Type B pancreatic cell (in vitro differentiated cells): ENCODE results near the gene F10. TPM values are rescaled to one million over a fixed set of nuclear protein-coding genes. Genes with fewer than 3 reads are reported as not detected.
A peak's percentile ranks its signal among the peaks of the same experiment; 100 is the strongest.

Experiments
- DNase-seq: peaks from one replicate; pipeline ENCODE4 v3.0.0; 2021; ENCODE audit warnings: mixed read lengths; ENCODE audit not compliant: unreplicated experiment; ENCODE audit errors: extremely low spot score
- H3K27ac Mint-ChIP-seq: 2 replicates; pipeline ENCODE4 v1.8.0; 2021; ENCODE audit warnings: mild to moderate bottlenecking, mixed read lengths
- H3K27me3 Mint-ChIP-seq: 2 replicates; pipeline ENCODE4 v1.8.0; 2021; ENCODE audit warnings: mixed read lengths
- H3K36me3 Mint-ChIP-seq: 2 replicates; pipeline ENCODE4 v1.8.0; 2021; ENCODE audit warnings: mixed read lengths
- H3K4me1 Mint-ChIP-seq: one replicate; pipeline ENCODE4 v1.8.0; 2021; ENCODE audit warnings: mixed read lengths; ENCODE audit not compliant: unreplicated experiment
- H3K4me3 Mint-ChIP-seq: 2 replicates; pipeline ENCODE4 v1.8.0; 2021; ENCODE audit warnings: mild to moderate bottlenecking, mixed read lengths
- H3K9me3 Mint-ChIP-seq: 2 replicates; pipeline ENCODE4 v1.8.0; 2021; ENCODE audit warnings: mixed read lengths
- total RNA-seq: library from RNA; stranded (reverse); gene quantifications from 2 replicates; pipeline ENCODE4 v1.2.1, GENCODE V29; 2021; ENCODE audit warnings: low replicate concordance
- TF ChIP-seq, protein P1 (sequence below): fragments of 200-600 bp; sonication (generic); conservative IDR thresholded peaks from 2 replicates; pipeline ENCODE4 v1.5.0; 2021; ENCODE audit warnings: antibody characterized with exemption, mild to moderate bottlenecking

The F10 gene
- total RNA-seq, 1 donor from 2014 or later, result 34.4 TPM

DNA sequence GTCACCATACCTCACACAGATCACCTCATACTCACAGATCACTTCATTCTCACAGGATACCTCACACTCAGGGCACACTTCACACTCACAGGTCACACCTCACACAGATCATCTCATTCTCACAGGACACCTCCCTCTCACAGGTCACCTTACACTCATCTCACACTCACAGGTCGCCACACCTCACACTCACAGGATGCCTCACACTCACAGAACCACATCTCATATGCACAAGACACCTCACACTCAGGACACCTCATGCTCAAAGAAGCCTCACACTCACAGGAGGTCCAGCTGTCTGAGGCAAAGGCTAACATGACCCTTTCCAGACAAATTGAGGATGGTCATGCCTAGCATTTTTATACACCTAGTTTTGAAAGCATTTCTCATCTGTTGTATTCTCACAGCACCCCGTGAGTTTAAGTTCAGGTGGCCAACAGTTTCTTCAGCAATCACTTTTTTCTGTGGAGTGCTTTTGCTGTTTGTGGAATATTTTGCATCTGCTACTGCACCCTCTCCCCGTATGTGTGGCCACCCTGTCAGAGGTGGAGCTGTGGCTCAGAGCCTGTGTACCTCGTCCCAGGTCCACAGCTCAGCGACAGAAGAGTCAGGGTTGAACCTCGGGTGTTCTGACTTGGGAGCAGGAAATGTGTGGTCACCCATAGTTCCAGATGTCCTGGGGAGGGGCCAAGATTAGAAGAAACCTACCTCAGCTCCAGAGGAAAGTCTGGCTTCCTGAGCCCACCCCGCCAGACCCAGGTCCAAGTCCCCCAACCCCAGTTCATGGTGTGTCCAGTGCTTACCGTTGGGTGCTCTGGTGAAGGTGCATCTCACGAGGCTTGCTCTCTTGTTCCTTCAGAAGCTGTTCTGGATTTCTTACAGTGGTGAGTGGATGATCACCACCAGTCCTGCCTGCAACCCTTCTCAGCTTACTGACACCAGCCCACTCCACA lies 9.4 kb upstream of the F10 start:
- peak; percentile 53 for DNase-seq
- no peak overlapping the region for H3K4me3 Mint-ChIP-seq
- peaks cover 10% of the 10 kb centered on the region for H3K27me3 Mint-ChIP-seq
- H3K36me3 Mint-ChIP-seq, result no peaks in the 10 kb centered on the region
- no peak overlapping the region for H3K27ac Mint-ChIP-seq
- TF ChIP-seq, protein P1, sequence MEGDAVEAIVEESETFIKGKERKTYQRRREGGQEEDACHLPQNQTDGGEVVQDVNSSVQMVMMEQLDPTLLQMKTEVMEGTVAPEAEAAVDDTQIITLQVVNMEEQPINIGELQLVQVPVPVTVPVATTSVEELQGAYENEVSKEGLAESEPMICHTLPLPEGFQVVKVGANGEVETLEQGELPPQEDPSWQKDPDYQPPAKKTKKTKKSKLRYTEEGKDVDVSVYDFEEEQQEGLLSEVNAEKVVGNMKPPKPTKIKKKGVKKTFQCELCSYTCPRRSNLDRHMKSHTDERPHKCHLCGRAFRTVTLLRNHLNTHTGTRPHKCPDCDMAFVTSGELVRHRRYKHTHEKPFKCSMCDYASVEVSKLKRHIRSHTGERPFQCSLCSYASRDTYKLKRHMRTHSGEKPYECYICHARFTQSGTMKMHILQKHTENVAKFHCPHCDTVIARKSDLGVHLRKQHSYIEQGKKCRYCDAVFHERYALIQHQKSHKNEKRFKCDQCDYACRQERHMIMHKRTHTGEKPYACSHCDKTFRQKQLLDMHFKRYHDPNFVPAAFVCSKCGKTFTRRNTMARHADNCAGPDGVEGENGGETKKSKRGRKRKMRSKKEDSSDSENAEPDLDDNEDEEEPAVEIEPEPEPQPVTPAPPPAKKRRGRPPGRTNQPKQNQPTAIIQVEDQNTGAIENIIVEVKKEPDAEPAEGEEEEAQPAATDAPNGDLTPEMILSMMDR, result no peak
- H3K4me1 Mint-ChIP-seq, result no peaks in the 10 kb centered on the region
- no peaks in the 10 kb centered on the region for H3K9me3 Mint-ChIP-seq

DNA sequence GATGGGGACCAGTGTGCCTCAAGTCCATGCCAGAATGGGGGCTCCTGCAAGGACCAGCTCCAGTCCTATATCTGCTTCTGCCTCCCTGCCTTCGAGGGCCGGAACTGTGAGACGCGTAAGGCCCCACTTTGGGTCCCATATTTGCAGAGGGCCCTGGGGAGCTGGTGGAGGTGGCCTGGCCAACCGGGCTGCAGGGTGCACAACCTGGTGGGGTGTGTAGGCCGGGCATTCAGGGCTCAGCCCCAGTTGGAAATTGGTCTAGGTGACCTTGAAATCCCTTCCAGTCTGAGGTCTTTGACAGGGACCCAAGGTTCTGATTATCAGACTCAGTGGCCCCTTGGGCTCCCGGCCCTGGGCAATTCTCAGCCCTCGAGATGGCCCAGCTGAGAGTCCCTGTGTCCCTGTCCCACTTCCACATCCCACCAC lies 8.7 kb upstream of the F10 start:
- Mint-ChIP-seq H3K4me3 (no peak overlapping the region), H3K27me3 (peaks cover 10% of the 10 kb centered on the region), H3K27ac (no peak overlapping the region), H3K36me3 (no peaks in the 10 kb centered on the region), H3K4me1 (no peaks in the 10 kb centered on the region), H3K9me3 (no peaks in the 10 kb centered on the region)
- TF ChIP-seq, protein P1, result no peak
- DNase-seq, result no peak

DNA sequence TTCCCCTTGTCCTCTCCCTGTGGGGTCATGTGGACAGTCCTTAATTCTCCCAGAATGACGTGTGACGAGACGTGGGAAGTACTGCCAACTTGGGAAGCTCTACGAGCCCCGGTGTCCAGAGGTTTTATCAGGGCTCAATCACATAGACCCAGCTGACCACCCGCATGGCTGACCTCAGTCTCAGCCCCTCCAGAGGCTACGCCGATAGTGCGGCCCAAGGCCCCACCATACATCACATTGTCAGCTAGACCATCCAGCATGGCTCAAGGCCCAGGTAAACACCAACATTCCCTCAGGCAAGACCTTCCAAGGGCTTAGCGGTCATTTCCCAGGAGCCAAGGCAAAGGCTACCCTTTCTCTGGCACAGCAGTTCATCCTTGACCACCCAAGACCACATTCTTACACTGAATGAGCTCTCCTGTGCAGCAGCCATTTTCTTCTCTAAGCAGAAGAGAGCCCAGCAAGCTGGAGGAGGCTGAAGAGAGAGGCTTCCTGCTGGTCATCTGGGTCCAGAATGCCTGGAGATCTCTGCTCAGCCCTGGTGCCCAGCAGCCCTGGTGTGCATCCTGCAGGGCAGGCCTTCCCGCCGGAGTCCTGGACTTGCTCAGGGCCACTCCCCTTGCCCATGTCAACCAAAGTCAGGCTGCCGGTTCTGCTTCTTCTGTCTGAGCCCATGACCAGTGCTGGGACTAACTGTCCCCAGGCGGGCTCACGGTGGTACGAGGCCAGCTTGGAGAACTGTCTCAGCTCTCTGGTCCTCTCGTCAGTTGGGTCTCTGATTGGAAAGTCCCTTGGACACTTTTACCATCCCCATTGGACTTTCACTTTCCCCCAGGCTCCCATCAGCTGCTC lies 7.9 kb upstream of the F10 start:
- no peaks in the 10 kb centered on the region for H3K4me1 Mint-ChIP-seq
- no peaks in the 10 kb centered on the region for H3K9me3 Mint-ChIP-seq
- no peak overlapping the region for H3K4me3 Mint-ChIP-seq
- peak; percentile 59 for DNase-seq
- no peak overlapping the region for H3K27ac Mint-ChIP-seq
- TF ChIP-seq, protein P1, result no peak
- no peaks in the 10 kb centered on the region for H3K36me3 Mint-ChIP-seq
- peaks cover 12% of the 10 kb centered on the region for H3K27me3 Mint-ChIP-seq

DNA sequence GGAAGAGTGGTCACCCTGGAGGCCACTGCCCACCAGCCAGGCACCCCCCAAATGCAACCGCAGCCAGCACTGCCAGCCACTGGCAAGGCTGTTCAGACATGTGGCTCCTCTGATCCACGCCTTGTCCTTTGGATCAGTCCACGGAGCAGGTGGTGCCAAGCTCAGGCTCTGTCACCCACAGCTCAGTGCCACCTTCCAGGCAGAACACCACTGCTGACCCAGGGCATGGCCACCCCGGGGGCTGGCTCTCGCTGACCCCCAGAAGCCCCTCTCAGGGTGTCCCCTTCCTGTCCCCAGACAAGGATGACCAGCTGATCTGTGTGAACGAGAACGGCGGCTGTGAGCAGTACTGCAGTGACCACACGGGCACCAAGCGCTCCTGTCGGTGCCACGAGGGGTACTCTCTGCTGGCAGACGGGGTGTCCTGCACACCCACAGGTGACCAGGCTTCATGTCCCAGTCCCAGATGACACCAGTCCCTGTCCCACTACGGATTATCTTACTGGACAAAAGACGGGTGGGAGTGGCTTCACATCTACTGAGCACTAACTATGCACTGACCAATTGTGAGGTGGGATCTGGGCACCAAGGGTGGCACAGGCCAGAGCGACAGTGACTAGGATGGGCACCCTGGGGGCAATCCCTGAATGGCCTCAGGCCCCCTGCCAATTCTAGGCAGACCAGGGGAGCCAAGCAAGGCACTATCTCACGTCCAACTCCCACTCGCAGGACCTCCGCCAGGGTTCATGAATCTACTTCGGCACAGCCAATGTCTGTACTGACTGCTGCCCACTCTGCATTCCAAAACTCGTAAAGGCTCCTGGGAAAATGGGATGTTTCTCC lies 7.0 kb upstream of the F10 start:
- Mint-ChIP-seq H3K36me3 (no peaks in the 10 kb centered on the region), H3K27me3 (peaks cover 19% of the 10 kb centered on the region), H3K4me1 (no peaks in the 10 kb centered on the region), H3K27ac (no peak overlapping the region), H3K9me3 (no peaks in the 10 kb centered on the region), H3K4me3 (no peak overlapping the region)
- TF ChIP-seq, protein P1, result no peak
- DNase-seq, result peak; percentile 63

DNA sequence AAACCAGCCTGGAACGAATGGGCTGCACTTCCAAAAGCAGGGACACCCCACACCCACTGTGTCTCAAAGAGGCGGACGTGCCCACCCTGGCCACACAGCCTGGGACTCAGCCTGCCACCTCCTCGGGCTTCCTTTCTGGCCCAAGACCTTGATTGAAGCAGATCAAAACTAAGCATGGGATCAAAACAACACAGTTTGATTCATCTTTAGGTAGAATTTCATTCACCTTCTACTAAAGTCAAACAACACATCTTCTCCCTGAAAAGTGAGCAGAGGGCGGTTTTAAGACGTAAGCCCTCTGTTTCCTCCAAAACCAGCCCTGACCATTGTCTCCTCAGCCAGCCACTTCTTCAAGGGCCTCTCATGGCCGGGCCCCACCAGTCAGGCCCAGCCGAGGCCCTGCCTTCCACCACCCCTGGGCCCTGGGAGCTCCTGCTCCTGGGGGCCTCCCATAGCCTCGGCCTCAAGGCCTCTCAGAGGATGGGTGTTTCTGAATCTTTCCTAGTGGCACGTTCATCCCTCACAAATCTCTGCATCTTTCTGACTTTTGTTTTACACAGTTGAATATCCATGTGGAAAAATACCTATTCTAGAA lies 6.3 kb upstream of the F10 start:
- H3K9me3 Mint-ChIP-seq, result no peaks in the 10 kb centered on the region
- no peak overlapping the region for H3K4me3 Mint-ChIP-seq
- TF ChIP-seq, protein P1, result no peak
- peaks cover 19% of the 10 kb centered on the region for H3K27me3 Mint-ChIP-seq
- H3K36me3 Mint-ChIP-seq, result no peaks in the 10 kb centered on the region
- peak; percentile 47 for DNase-seq
- no peaks in the 10 kb centered on the region for H3K4me1 Mint-ChIP-seq
- H3K27ac Mint-ChIP-seq, result no peak overlapping the region
